ENCODE results near the gene SPOCK1.

The SPOCK1 gene

DNA sequence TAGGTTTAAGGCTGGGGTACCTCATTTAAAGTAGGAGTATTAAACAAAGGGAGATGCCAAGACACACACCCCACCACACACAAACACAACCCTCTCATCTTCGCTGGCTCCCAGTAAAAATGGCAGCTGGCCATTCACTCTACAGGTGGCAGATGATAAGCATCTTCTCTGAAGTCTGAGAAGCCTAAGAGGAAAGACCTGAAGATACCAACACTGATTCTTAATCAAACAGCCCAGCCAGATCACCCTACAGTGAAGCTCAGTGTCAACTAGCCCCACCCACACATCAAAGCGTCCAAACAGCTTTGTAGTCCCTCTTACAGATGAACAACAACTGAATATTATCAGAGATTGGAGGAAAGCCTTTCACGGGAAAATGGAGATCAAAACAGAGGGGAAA, 59.5 kb downstream of the SPOCK1 start:
- no peak for DNase-seq

GRCh38 chr5:137438932-137439331, 60.2 kb downstream of the SPOCK1 start:
- DNase-seq: no peak

- no peak for DNase-seq
Observed at GRCh38 chr5:137437774-137438173, 61.4 kb downstream of the SPOCK1 start.

GRCh38 chr5:137433539-137433938, 65.6 kb downstream of the SPOCK1 start:
- DNase-seq: no peak

DNA sequence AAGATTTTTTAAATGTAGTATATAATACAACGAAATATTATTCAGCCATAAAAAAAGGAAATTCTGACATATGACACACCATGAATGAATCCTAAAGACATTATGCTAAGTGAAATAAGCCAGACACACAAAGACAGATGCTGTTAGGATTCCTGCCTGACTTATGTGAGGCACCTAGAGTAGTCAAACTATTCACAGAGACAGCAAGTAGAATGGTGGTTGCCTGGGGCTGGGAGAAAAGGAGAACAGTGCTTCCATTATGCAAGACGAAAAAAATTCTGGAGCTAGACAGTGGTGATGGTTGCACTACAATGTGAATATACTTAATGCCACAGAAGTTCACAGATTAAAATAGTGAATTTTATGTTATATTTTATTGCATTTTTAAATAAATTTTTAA, 66.8 kb downstream of the SPOCK1 start:
- DNase-seq: no peak

DNA sequence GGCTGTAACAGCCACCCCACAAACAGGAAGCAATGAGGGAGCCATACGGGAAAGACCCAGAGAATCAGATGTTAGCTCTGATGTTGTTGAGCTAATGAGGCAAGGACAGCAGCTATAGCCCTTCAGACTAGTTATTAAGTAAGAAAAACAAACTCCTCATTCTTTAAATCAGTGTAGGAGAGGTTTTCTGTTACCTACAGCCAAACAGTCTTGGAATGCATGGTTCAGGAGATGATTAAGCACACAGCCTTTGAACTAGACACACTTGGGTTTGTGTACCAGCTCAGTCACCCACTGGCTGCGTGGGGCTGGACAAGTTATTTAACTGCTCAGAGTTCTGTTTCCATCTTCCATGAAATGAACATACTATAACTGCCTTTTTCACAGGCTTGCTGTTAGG, 68.1 kb downstream of the SPOCK1 start:
- DNase-seq: no peak

DNA sequence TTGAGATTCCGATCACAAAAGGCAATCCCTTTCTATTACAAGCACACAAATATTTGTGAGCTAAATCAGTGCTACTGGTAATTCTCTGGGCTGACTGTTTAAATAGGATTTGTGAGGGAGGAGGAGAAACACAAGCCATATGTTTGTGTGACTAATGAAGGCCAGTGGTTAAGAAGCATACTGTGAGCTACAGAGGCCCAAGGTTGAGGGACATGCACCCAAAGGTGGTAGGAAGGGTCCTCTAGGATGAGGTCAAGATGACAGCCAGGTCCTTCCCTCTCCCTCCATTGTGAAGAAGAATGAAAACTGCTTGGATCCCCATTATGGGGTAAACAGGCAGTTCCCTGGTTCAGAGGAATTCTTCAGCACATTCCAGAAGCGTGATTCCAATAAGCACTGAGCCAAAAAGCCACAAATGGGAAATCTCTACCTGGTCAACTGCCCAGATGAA, 83.9 kb downstream of the SPOCK1 start:
- DNase-seq: no peak

GRCh38 chr5:137414112-137414755, 84.9 kb downstream of the SPOCK1 start:
- no peak for DNase-seq

GRCh38 chr5:137412136-137412535, 87.0 kb downstream of the SPOCK1 start:
- DNase-seq: no peak

- DNase-seq: no peak
Observed at GRCh38 chr5:137410234-137411010, 88.7 kb downstream of the SPOCK1 start.

- DNase-seq: no peak
Observed at GRCh38 chr5:137409736-137410135, 89.4 kb downstream of the SPOCK1 start.

DNA sequence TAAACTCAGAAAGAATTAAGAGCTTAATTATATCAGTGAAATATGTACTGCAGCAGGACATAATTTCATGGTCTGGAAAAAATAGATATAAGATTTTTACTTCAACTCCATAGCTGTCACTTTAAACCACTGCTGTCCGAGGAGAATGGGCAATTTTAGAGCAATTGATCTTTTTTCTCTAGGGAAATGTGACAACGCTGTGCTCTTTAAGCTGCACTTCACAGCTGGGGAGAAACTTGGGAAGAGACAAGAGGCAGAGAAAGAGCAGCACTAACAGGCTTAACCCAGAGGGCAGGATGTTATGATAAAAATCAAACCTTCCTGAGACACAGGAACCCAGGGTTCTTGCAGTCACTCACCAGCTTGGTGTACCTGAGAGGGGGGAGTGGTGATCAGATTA, 92.0 kb downstream of the SPOCK1 start:
- no peak for DNase-seq

DNA sequence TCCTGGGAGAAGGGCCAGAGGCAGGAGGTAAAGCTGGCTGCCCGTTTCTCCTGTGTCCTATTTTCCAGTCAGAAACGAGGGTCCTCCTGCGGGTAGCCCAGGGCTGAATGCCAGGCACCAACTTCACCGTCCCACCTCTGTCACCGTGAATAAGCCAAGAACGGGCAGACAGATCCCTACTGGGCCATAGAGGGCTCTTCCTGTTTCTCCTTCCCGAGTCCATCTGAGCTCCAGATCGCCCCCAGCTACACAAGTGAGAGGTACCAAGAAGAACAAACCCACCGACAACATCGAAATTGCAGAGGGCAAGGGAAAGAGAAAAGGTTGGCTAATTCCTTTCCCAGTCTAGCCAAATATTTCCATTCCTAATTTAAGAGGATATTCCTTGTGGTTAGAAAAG, 93.7 kb downstream of the SPOCK1 start:
- no peak for DNase-seq

DNA sequence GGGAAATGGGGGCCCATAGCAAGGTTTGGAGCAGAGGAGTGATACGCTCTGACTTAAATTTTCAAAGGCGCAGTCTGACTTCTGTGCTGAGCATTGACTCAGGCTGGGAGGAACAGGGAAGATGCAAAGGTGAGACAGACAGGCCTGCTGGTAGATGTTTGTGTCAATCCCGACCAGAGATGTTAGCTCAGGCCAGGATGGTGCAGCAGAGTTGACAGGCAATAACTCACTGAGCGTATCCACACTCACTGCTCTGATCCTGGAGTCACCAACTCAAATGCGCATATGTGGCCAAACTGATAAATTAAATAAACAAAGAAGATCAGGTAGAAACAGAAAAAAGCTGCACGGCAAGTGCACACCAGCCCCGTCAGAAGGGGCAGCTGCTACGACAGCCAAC, 95.3 kb downstream of the SPOCK1 start:
- DNase-seq: no peak

DNA sequence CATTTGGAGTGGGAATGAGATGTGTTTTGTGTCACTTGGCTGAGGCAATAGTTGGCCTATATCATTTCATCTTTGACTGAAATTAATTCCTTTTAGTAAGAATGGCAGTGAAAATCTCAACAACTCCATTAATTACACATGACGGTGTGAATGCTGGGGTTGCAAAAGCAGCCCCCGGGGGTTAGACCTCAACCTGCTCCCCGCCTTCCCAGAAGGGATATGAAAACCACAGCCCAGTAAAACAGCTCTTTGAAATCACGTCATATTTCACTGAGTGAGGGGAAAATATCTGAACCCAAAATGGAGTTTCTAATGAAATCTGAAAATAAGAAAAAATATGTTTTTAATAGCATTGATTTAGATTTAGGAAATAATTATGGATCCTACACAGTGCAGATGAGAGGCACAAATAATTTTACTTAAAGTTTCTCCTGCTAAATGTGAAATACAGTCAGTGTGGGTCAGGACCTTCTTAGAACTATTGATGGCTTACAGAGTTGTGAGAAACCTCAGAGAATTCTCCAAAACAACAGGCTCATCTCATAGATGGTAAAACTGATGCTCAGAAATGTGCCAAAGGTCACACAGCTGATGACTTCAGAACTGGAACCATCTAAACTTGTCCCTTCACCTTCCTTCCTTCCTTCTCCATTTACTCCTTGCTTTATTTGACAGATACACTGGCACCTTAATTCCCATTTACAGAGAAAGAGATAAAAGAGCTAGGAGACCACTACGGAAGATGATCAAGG, 96.5 kb downstream of the SPOCK1 start:
- no peak for DNase-seq

DNA sequence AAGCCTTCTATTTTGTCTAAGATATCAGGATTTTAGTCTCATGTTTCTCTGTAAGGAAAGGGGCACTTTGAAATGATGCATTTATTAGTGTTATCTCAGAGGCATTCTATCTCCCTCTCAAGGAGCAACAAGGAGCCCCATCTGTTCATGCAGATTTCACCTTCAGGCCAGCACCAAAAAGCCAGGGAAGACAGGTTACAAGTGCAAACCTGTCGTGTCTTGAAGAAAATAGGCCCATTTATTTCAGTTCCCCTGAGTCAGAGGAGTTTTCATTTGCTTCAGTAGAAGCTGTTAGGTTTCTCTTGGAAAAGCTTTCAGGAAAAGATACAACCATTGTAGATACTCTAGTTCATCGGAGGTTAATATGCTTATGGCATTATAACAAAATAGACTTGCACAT, 97.2 kb downstream of the SPOCK1 start:
- DNase-seq: no peak

DNA sequence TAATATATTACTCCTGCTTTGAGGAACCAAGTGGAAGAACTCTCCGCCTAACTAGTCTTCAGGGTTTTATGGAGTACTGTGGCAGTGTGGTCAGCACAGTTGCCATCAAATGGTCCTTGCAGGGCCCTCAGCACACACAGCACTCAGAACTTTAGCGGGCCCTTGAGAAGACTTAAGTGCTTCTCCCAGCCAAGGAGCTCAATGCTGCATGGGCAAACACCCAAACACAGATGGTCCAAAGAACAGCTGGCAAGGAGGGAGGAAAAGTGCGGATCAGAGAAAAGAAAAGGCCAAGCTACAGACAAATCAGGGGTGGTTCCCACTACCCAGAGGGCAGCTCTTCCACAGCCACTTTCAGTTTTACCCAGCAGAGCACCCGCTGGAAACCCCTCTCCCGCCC, 98.6 kb downstream of the SPOCK1 start:
- no peak for DNase-seq

DNA sequence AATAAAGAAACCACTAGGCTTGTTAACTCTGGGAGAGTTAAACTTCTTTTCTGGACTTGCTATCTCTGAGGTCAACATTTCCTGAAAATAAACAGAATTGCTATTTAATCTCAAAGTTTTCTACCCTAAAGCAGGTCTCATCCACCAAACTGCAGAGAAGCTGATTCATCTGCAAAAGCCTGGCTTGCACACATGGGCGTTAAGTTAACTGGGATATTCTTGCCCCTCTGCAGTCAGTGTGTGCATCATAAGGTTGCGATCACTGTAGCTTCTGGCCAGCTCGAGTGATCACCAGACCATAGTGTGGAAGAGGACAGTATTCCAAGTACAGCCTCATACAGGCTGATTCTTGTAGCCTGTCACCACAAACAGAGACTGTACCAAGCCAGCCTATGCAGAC, 99.2 kb downstream of the SPOCK1 start:
- DNase-seq: no peak

DNA sequence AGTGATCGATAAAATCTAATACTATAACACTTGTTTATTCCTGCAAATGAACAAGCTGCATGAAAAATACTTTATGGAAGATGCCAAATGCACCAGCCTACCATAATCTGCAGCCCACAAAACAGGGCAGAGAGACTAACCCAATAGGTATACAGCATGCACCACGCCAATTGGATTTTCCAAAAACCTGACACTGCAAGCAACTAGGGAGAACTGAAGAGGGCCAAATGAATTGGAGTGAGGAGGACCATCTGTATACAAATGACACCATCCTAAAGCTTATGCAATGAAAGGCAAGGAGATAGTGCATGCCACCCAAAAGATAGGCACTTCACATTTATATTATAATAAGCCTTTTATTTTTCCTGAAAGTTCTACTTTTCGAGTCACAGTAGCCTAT, 100.4 kb downstream of the SPOCK1 start:
- no peak for DNase-seq

DNA sequence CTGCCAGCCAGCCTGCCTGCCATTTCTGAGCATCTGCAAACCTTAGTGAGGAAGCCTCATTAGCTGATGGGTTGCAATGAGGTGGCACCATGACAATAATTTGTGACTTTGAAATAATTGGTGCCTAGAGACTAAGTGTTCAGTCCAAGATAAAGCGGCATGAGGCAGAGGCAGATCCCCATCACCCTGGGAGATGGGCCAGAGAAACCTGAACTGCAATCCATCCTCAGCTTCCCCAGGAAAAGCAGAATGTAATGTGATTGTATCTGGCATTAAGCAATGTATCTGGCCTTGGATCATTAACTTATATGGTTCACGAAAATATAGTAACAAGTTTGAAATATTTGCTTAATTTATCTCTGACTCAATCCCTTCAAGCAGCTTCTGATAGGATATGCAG, 101.0 kb downstream of the SPOCK1 start:
- no peak for DNase-seq

DNA sequence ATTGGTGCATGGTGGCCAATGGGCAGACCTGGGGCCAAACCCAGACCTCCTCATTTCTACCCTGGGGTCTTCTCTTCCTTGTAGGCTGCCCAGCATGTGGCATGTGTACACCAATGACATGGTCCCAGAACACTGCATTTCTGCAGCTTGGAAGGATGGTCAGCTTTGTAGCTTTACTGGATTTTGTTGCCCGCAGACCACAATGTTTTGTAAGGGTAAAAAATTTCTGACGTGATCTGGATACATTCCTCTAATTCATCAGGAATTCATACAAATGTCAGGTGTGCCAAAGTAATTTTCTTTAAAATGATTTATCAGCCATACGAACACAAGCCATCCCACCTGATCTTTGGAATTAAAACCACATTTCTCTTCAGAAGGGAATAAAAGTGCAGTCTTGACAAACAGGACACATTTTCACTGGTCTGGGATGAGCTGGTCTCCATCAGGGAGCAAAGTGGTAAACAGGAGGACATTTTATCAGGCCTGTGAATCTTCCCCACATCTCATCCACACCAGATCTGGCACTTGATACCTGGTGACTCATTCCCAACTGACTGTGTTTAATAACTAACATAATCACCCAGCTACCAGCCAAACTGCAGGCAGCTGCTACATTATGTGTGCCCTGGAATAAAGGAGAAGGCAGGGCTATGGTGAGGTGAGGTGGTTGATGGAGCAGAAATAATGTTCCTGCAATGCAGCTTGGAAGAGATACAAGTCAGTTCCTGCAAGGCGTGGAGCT, 103.9 kb downstream of the SPOCK1 start:
- DNase-seq: no peak

DNA sequence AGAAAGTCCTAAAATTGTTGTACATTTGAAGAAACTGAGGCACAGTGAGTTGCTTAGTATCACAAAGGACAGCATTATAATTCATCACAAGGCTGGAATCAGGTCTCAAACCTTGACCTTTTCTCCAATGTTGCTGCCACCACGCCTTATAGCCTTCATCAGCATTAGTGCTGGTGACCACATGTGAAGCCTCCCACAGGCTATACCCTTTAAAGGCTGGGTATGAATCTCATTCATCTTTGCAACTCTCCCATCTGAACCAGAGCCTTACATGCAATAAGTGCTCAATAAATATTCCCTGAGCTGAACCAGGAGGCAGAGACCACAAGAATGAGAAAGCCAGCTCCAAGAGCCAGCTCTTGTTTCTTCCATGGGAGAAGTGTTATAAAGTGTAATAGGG, 104.7 kb downstream of the SPOCK1 start:
- no peak for DNase-seq

Measured in stimulated activated CD4-positive, alpha-beta T cell treated with anti-CD3 and anti-CD28 coated beads, Interleukin-2, amount 100 ng/mL, for 48 hours (primary cell).